GM23338 (cell line): ENCODE measurements around the gene DNAH10. TPM values are rescaled to one million over a fixed set of nuclear protein-coding genes. Genes with fewer than 3 reads are reported as not detected.

Experiments used
- ATAC-seq: fragments of 200-7000 bp; cut with Tn5 transposase; 3 replicates; pipeline ENCODE4 v1.9.1; 2020
- DNase-seq: peaks from one replicate; pipeline ENCODE4 v3.0.0-alpha.2; 2015; ENCODE audit warnings: low spot score
- H2AFZ ChIP-seq: fragments of 200-600 bp; sonication (generic); 2 replicates; pipeline ENCODE4 v1.8.0; 2016; ENCODE audit warnings: antibody characterized with exemption, mild to moderate bottlenecking, moderate library complexity
- H3F3A ChIP-seq: fragments of 200-600 bp; sonication (generic); replicated peaks from 2 replicates; pipeline ENCODE4 v1.8.0; 2017; ENCODE audit warnings: antibody characterized with exemption, mixed run types, low read depth
- H3K27ac ChIP-seq: fragments of 200-600 bp; sonication (generic); 2 replicates; pipeline ENCODE4 v1.6.1; 2016; ENCODE audit warnings: low read depth
- H3K27me3 ChIP-seq: fragments of 200-600 bp; sonication (generic); 2 replicates; pipeline ENCODE4 v1.8.0; 2016; ENCODE audit warnings: mild to moderate bottlenecking, mixed run types, moderate library complexity; ENCODE audit not compliant: insufficient read depth
- H3K36me3 ChIP-seq: fragments of 200-600 bp; sonication (generic); 2 replicates; pipeline ENCODE4 v1.8.0; 2016; ENCODE audit warnings: mild to moderate bottlenecking; ENCODE audit not compliant: insufficient read depth
- H3K4me1 ChIP-seq: fragments of 200-600 bp; sonication (generic); 2 replicates; pipeline ENCODE4 v1.8.0; 2016; ENCODE audit warnings: mild to moderate bottlenecking, moderate library complexity; ENCODE audit not compliant: insufficient read depth
- H3K4me2 ChIP-seq: fragments of 200-600 bp; sonication (generic); 2 replicates; pipeline ENCODE4 v1.7.1; 2017; ENCODE audit warnings: mixed run types
- H3K4me3 ChIP-seq: fragments of 200-600 bp; sonication (generic); 2 replicates; pipeline ENCODE4 v1.6.1; 2016; ENCODE audit warnings: mixed run types
- H3K79me2 ChIP-seq: fragments of 200-600 bp; sonication (generic); replicated peaks from 2 replicates; pipeline ENCODE4 v1.8.0; 2017; ENCODE audit warnings: mild to moderate bottlenecking; ENCODE audit not compliant: insufficient read depth
- H3K9me2 ChIP-seq: fragments of 200-600 bp; sonication (generic); 2 replicates; pipeline ENCODE4 v1.8.0; 2017; ENCODE audit not compliant: insufficient read depth
- H4K20me1 ChIP-seq: fragments of 200-600 bp; sonication (generic); replicated peaks from 2 replicates; pipeline ENCODE4 v1.8.0; 2017; ENCODE audit warnings: mild to moderate bottlenecking; ENCODE audit not compliant: insufficient read depth
- H3K27ac Mint-ChIP-seq: 2 replicates; pipeline ENCODE4 v1.8.0; 2020; ENCODE audit warnings: inconsistent platforms, mild to moderate bottlenecking, moderate library complexity, mixed read lengths
- H3K27me3 Mint-ChIP-seq: 3 replicates; pipeline ENCODE4 v1.8.0; 2022; ENCODE audit warnings: low read depth, mild to moderate bottlenecking, moderate library complexity, mixed read lengths, inconsistent platforms; ENCODE audit not compliant: insufficient read depth, poor library complexity
- H3K36me3 Mint-ChIP-seq: 3 replicates; pipeline ENCODE4 v1.8.0; 2021; ENCODE audit warnings: low read depth, mild to moderate bottlenecking, inconsistent platforms, moderate library complexity, mixed read lengths
- H3K4me1 Mint-ChIP-seq: 3 replicates; pipeline ENCODE4 v1.8.0; 2020; ENCODE audit warnings: mild to moderate bottlenecking, inconsistent platforms, mixed read lengths
- H3K4me3 Mint-ChIP-seq: 3 replicates; pipeline ENCODE4 v1.8.0; 2021; ENCODE audit warnings: moderate library complexity, mild to moderate bottlenecking, inconsistent platforms, mixed read lengths
- H3K9me3 Mint-ChIP-seq: 3 replicates; pipeline ENCODE4 v1.8.0; 2020; ENCODE audit warnings: moderate library complexity, mild to moderate bottlenecking, inconsistent platforms, mixed read lengths
- CREB1 ChIP-seq: fragments of 250-450 bp; sonication (Bioruptor Pico); IDR thresholded peaks from 2 replicates; pipeline ENCODE4 v1.5.0; 2020; ENCODE audit warnings: low read depth, mild to moderate bottlenecking, moderate library complexity
- CTCF ChIP-seq, 2 experiments: fragments of 200-600 bp in 1 of 2; sonication (generic) in 1 of 2; conservative IDR thresholded peaks; 2 replicates each; pipeline versions ENCODE4 v1.5.1 to v1.6.1; 2016 to 2017; ENCODE audit warnings: antibody characterized with exemption in 2 of 2, low read depth in 2 of 2, mild to moderate bottlenecking in 2 of 2, moderate library complexity in 1 of 2
- ETS1 ChIP-seq: IDR thresholded peaks from 2 replicates; pipeline ENCODE4 v1.6.1; 2016; ENCODE audit warnings: antibody characterized with exemption
- STAT1 ChIP-seq: IDR thresholded peaks from one replicate; pipeline ENCODE4 v1.6.1; 2016; ENCODE audit warnings: antibody characterized with exemption; ENCODE audit not compliant: unreplicated experiment
- polyA plus RNA-seq: library from polyadenylated mRNA; unstranded; fragments of >200 nt; fragmentation: Nextera tagmentation; extraction: Ambion mirVana; gene quantifications from 2 replicates; pipeline ENCODE4 v1.2.1, GENCODE V29; 2016
- total RNA-seq: library from RNA; depleted of rRNA; stranded (reverse); fragments of >200 nt; shearing (Covaris generic); gene quantifications from 2 replicates; pipeline ENCODE4 v1.2.3, GENCODE V29; 2014
- TF ChIP-seq, protein P1 (sequence below): fragments of 250-450 bp; sonication (Bioruptor Pico); IDR thresholded peaks from 2 replicates; pipeline ENCODE4 v1.5.0; 2020; ENCODE audit warnings: mild to moderate bottlenecking, moderate library complexity

The DNAH10 gene
- total and polyA plus RNA-seq, 2 experiments from 2014 or later, result 0.03 TPM

- no peaks in the 10 kb centered on the region for H3K9me3 Mint-ChIP-seq
- no peak overlapping the region for H3K27ac ChIP-seq
- H3K4me1 Mint-ChIP-seq, result no peaks in the 10 kb centered on the region; the same call in 2 of the 3 replicates
- no peaks in the 10 kb centered on the region for H3K36me3 ChIP-seq
- no peak for TF ChIP-seq CREB1 (CRISPR knock-in tag)
- TF ChIP-seq ETS1, result no peak
- TF ChIP-seq, protein P1, sequence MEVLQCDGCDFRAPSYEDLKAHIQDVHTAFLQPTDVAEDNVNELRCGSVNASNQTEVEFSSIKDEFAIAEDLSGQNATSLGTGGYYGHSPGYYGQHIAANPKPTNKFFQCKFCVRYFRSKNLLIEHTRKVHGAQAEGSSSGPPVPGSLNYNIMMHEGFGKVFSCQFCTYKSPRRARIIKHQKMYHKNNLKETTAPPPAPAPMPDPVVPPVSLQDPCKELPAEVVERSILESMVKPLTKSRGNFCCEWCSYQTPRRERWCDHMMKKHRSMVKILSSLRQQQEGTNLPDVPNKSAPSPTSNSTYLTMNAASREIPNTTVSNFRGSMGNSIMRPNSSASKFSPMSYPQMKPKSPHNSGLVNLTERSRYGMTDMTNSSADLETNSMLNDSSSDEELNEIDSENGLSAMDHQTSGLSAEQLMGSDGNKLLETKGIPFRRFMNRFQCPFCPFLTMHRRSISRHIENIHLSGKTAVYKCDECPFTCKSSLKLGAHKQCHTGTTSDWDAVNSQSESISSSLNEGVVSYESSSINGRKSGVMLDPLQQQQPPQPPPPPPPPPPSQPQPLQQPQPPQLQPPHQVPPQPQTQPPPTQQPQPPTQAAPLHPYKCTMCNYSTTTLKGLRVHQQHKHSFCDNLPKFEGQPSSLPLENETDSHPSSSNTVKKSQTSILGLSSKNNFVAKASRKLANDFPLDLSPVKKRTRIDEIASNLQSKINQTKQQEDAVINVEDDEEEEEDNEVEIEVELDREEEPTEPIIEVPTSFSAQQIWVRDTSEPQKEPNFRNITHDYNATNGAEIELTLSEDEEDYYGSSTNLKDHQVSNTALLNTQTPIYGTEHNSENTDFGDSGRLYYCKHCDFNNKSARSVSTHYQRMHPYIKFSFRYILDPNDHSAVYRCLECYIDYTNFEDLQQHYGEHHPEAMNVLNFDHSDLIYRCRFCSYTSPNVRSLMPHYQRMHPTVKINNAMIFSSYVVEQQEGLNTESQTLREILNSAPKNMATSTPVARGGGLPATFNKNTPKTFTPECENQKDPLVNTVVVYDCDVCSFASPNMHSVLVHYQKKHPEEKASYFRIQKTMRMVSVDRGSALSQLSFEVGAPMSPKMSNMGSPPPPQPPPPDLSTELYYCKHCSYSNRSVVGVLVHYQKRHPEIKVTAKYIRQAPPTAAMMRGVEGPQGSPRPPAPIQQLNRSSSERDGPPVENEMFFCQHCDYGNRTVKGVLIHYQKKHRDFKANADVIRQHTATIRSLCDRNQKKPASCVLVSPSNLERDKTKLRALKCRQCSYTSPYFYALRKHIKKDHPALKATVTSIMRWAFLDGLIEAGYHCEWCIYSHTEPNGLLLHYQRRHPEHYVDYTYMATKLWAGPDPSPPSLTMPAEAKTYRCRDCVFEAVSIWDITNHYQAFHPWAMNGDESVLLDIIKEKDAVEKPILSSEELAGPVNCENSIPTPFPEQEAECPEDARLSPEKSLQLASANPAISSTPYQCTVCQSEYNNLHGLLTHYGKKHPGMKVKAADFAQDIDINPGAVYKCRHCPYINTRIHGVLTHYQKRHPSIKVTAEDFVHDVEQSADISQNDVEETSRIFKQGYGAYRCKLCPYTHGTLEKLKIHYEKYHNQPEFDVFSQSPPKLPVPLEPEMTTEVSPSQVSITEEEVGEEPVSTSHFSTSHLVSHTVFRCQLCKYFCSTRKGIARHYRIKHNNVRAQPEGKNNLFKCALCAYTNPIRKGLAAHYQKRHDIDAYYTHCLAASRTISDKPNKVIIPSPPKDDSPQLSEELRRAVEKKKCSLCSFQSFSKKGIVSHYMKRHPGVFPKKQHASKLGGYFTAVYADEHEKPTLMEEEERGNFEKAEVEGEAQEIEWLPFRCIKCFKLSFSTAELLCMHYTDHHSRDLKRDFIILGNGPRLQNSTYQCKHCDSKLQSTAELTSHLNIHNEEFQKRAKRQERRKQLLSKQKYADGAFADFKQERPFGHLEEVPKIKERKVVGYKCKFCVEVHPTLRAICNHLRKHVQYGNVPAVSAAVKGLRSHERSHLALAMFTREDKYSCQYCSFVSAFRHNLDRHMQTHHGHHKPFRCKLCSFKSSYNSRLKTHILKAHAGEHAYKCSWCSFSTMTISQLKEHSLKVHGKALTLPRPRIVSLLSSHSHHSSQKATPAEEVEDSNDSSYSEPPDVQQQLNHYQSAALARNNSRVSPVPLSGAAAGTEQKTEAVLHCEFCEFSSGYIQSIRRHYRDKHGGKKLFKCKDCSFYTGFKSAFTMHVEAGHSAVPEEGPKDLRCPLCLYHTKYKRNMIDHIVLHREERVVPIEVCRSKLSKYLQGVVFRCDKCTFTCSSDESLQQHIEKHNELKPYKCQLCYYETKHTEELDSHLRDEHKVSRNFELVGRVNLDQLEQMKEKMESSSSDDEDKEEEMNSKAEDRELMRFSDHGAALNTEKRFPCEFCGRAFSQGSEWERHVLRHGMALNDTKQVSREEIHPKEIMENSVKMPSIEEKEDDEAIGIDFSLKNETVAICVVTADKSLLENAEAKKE, result no peak
- no peak for ATAC-seq
- H3K9me2 ChIP-seq, result no peaks in the 10 kb centered on the region
- H3K27me3 ChIP-seq, result no peaks in the 10 kb centered on the region
- H3K27ac Mint-ChIP-seq, result no peak overlapping the region
- H3K79me2 ChIP-seq, result no peaks in the 10 kb centered on the region
- H3K4me2 ChIP-seq, result no peak overlapping the region
- no peaks in the 10 kb centered on the region for H3F3A ChIP-seq
- H3K4me1 ChIP-seq, result no peaks in the 10 kb centered on the region
- no peak overlapping the region for H2AFZ ChIP-seq
- no peaks in the 10 kb centered on the region for H4K20me1 ChIP-seq
- DNase-seq, result no peak
- H3K36me3 Mint-ChIP-seq, result no peaks in the 10 kb centered on the region
- H3K4me3 Mint-ChIP-seq, result no peak overlapping the region
- no peak overlapping the region for H3K4me3 ChIP-seq
- H3K27me3 Mint-ChIP-seq, result peaks cover 17% of the 10 kb centered on the region
Observed at GRCh38 chr12:123923038-123923437, 160.9 kb downstream of the DNAH10 start.

GRCh38 chr12:123923927-123924326 is 161.8 kb downstream of the DNAH10 start:
- Histone ChIP-seq H4K20me1 (no peaks in the 10 kb centered on the region), H3K36me3 (no peaks in the 10 kb centered on the region), H3K79me2 (no peaks in the 10 kb centered on the region), H3K4me3 (no peak overlapping the region), H3K4me1 (no peaks in the 10 kb centered on the region), H3F3A (no peaks in the 10 kb centered on the region), H3K4me2 (no peak overlapping the region), H3K27me3 (no peaks in the 10 kb centered on the region), H3K9me2 (no peaks in the 10 kb centered on the region), H2AFZ (no peak overlapping the region), H3K27ac (no peak overlapping the region)
- Mint-ChIP-seq H3K36me3 (no peaks in the 10 kb centered on the region), H3K9me3 (no peaks in the 10 kb centered on the region), H3K4me1 (no peaks in the 10 kb centered on the region; the same call in 2 of the 3 replicates), H3K4me3 (no peak overlapping the region), H3K27me3 (peaks cover 15% of the 10 kb centered on the region), H3K27ac (no peak overlapping the region)
- TF ChIP-seq CTCF (conservative IDR thresholded peaks at IDR 0.05; ENCODE audit: low read depth in 2 of 2) (no peak), STAT1 (no peak)
- DNase-seq, result no peak
- ATAC-seq, result no peak
